HepG2 (cell line): ENCODE data around the gene PIP4K2C. TPM values are rescaled to one million over a fixed set of nuclear protein-coding genes. Genes with fewer than 3 reads are reported as not detected.

Source experiments
- ATRX ChIP-seq: sonication (generic); formaldehyde crosslinking; IDR thresholded peaks from 2 replicates; pipeline ENCODE4 v1.4.0; 2020; ENCODE audit warnings: missing genetic modification reagents, borderline replicate concordance
- GATAD1 ChIP-seq: IDR thresholded peaks from 2 replicates; pipeline ENCODE4 v1.6.1; 2016; ENCODE audit warnings: missing genetic modification reagents, missing compliant biosample characterization
- HNF4G ChIP-seq, 2 experiments: sonication (generic) in 1 of 2; formaldehyde crosslinking in 1 of 2; IDR thresholded peaks; 2 replicates each; pipeline versions ENCODE4 v1.4.0 to v1.6.1; 2011 to 2020; ENCODE audit warnings: borderline replicate concordance in 2 of 2, low read depth in 2 of 2, mild to moderate bottlenecking in 2 of 2, low read length in 1 of 2, missing genetic modification reagents in 1 of 2, moderate library complexity in 1 of 2
- HNRNPL ChIP-seq: fragments of 200-400 bp; formaldehyde crosslinking; IDR thresholded peaks from 2 replicates; pipeline ENCODE4 v1.6.1; 2017; ENCODE audit warnings: mild to moderate bottlenecking, low read depth, low read length
- HOXA3 ChIP-seq: sonication (generic); formaldehyde crosslinking; IDR thresholded peaks from 2 replicates; pipeline ENCODE4 v1.5.0; 2020; ENCODE audit warnings: missing genetic modification reagents
- ISX ChIP-seq: sonication (generic); formaldehyde crosslinking; conservative IDR thresholded peaks from 2 replicates; pipeline ENCODE4 v1.5.0; 2020; ENCODE audit warnings: missing genetic modification reagents
- KDM2A ChIP-seq: sonication (generic); formaldehyde crosslinking; IDR thresholded peaks from 2 replicates; pipeline ENCODE4 v1.4.0; 2020; ENCODE audit warnings: low read depth, missing genetic modification reagents, borderline replicate concordance
- KLF6 ChIP-seq: IDR thresholded peaks from 2 replicates; pipeline ENCODE4 v1.8.0; 2016; ENCODE audit warnings: missing biosample characterization, missing genetic modification reagents
- MAFG ChIP-seq: sonication (generic); formaldehyde crosslinking; IDR thresholded peaks from 2 replicates; pipeline ENCODE4 v1.5.1; 2020; ENCODE audit warnings: mild to moderate bottlenecking, missing genetic modification reagents
- ZFP62 ChIP-seq: sonication (generic); formaldehyde crosslinking; IDR thresholded peaks from 2 replicates; pipeline ENCODE4 v1.4.0; 2020; ENCODE audit warnings: missing genetic modification reagents
- ZIK1 ChIP-seq: sonication (generic); formaldehyde crosslinking; IDR thresholded peaks from 2 replicates; pipeline ENCODE4 v1.5.0; 2020; ENCODE audit warnings: mild to moderate bottlenecking, low read depth, missing genetic modification reagents, borderline replicate concordance
- ZNF235 ChIP-seq: sonication (generic); formaldehyde crosslinking; IDR thresholded peaks from 2 replicates; pipeline ENCODE4 v1.8.1; 2023; ENCODE audit warnings: mild to moderate bottlenecking, missing genetic modification reagents, borderline replicate concordance
- ZNF333 ChIP-seq: sonication (generic); formaldehyde crosslinking; IDR thresholded peaks from 2 replicates; pipeline ENCODE4 v1.4.0; 2020; ENCODE audit warnings: mild to moderate bottlenecking, missing genetic modification reagents, borderline replicate concordance
- ZNF468 ChIP-seq: sonication (generic); formaldehyde crosslinking; IDR thresholded peaks from 2 replicates; pipeline ENCODE4 v1.8.0; 2022; ENCODE audit warnings: mild to moderate bottlenecking, moderate library complexity, missing genetic modification reagents
- ZNF678 ChIP-seq: sonication (generic); formaldehyde crosslinking; IDR thresholded peaks from 2 replicates; pipeline ENCODE4 v1.4.0; 2020; ENCODE audit warnings: mild to moderate bottlenecking, missing genetic modification reagents
- ZNF746 ChIP-seq: sonication (generic); formaldehyde crosslinking; IDR thresholded peaks from 2 replicates; pipeline ENCODE4 v1.8.0; 2022; ENCODE audit warnings: mild to moderate bottlenecking, missing genetic modification reagents
- ZNF768 ChIP-seq: sonication (generic); formaldehyde crosslinking; IDR thresholded peaks from 2 replicates; pipeline ENCODE4 v1.4.0; 2020; ENCODE audit warnings: missing genetic modification reagents
- ZNF883 ChIP-seq: sonication (generic); formaldehyde crosslinking; IDR thresholded peaks from 2 replicates; pipeline ENCODE4 v1.5.1; 2020; ENCODE audit warnings: mild to moderate bottlenecking, missing genetic modification reagents; ENCODE audit errors: not compliant biosample characterization
- ZSCAN20 ChIP-seq: sonication (generic); formaldehyde crosslinking; IDR thresholded peaks from 2 replicates; pipeline ENCODE4 v1.4.0; 2020; ENCODE audit warnings: missing genetic modification reagents, mild to moderate bottlenecking, borderline replicate concordance
- polyA plus RNA-seq, 8 experiments: library from polyadenylated mRNA; depleted of rRNA in 3 of 8; stranded (reverse) in 7 of 8; unstranded in 1 of 8; fragments of >200 nt; fragmentation: Illumina TruSeq in 4 of 8; extraction: Trizol in 4 of 8; gene quantifications; 2 replicates each; pipeline versions ENCODE4 v1.2.1 to v1.2.3, GENCODE V29; 2011 to 2016; ENCODE audit warnings: low read depth in 4 of 8, missing spikeins in 1 of 8, mixed read lengths in 1 of 8; ENCODE audit not compliant: insufficient read depth in 1 of 8
- total RNA-seq, 5 experiments: library from RNA; depleted of rRNA; stranded (reverse); fragments of >200 nt; fragmentation: Illumina TruSeq; extraction: Trizol; gene quantifications; 2 replicates each; pipeline ENCODE4 v1.2.3, GENCODE V29; 2016; ENCODE audit warnings: low read depth in 1 of 5
- TF ChIP-seq, protein P1 (sequence below): sonication (generic); formaldehyde crosslinking; IDR thresholded peaks from 2 replicates; pipeline ENCODE4 v1.8.1; 2023; ENCODE audit warnings: mild to moderate bottlenecking, inconsistent platforms, moderate library complexity, missing genetic modification reagents, borderline replicate concordance
- TF ChIP-seq, protein P2 (sequence below): sonication (generic); formaldehyde crosslinking; IDR thresholded peaks from 2 replicates; pipeline ENCODE4 v1.8.0; 2022; ENCODE audit warnings: mild to moderate bottlenecking, missing genetic modification reagents, moderate library complexity
- TF ChIP-seq, protein P3 (sequence below): IDR thresholded peaks from 2 replicates; pipeline ENCODE4 v1.6.1; 2018; ENCODE audit warnings: missing genetic modification reagents, mild to moderate bottlenecking, missing compliant biosample characterization
- TF ChIP-seq, protein P4 (sequence below): sonication (generic); formaldehyde crosslinking; IDR thresholded peaks from 2 replicates; pipeline ENCODE4 v1.4.0; 2020; ENCODE audit warnings: missing genetic modification reagents, borderline replicate concordance
- TF ChIP-seq, protein P5 (sequence below): sonication (generic); formaldehyde crosslinking; IDR thresholded peaks from 2 replicates; pipeline ENCODE4 v1.4.0; 2020; ENCODE audit warnings: missing genetic modification reagents

PIP4K2C gene
- total and polyA plus RNA-seq, 2 of the 13 experiments (the other 11 are each of a cell fraction or from before 2014, with no cell fraction given) = 23.3 to 26.4 TPM

DNA sequence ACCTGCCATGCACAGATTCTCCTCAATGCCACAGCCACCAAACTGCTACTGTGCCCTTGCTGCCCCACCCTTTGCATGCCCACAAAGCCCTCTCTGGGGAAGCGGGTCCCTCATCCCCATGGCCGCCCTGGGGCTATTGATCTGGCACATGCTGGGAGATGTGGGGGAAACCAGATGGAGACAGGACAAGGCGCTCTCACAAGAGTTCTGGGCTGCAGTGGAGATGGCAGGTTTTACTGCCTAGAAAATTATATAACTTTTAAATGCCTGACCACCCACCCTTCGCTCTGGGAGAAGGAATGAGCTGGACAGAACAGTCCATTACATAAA lies 10.6 kb upstream of the PIP4K2C start (continued):
- TF ChIP-seq KDM2A (CRISPR knock-in tag) (peak; percentile 42), ZNF678 (no peak), GATAD1 (no peak), ZNF768 (CRISPR knock-in tag) (no peak), ZNF235 (CRISPR knock-in tag) (no peak), ZIK1 (CRISPR knock-in tag) (0 out of 2 replicates have a peak, but pooled peaks have one; percentile 25), ZSCAN20 (CRISPR knock-in tag) (no peak), ZNF746 (CRISPR knock-in tag) (no peak), HNF4G (IDR thresholded peaks at IDR 0.05; ENCODE audit: borderline replicate concordance, low read depth, low read length) (no peak), HNF4G (CRISPR knock-in tag; IDR thresholded peaks at IDR 0.05; ENCODE audit: borderline replicate concordance, low read depth) (no peak), ZNF883 (CRISPR knock-in tag) (peak; percentile 21), ZFP62 (CRISPR knock-in tag) (no peak), ISX (CRISPR knock-in tag) (no peak), HNRNPL (0 out of 2 replicates have a peak, but pooled peaks have one; percentile 45), HOXA3 (CRISPR knock-in tag) (no peak), MAFG (CRISPR knock-in tag) (no peak), ATRX (no peak), ZNF333 (CRISPR knock-in tag) (no peak), ZNF468 (CRISPR knock-in tag) (no peak), KLF6 (CRISPR knock-in tag) (no peak)
- TF ChIP-seq, protein P1, sequence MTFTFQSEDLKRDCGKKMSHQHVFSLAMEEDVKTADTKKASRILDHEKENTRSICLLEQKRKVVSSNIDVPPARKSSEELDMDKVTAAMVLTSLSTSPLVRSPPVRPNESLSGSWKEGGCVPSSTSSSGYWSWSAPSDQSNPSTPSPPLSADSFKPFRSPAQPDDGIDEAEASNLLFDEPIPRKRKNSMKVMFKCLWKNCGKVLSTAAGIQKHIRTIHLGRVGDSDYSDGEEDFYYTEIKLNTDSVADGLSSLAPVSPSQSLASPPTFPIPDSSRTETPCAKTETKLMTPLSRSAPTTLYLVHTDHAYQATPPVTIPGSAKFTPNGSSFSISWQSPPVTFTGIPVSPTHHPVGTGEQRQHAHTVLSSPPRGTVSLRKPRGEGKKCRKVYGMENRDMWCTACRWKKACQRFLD (CRISPR knock-in tag) = no peak
- TF ChIP-seq, protein P2, sequence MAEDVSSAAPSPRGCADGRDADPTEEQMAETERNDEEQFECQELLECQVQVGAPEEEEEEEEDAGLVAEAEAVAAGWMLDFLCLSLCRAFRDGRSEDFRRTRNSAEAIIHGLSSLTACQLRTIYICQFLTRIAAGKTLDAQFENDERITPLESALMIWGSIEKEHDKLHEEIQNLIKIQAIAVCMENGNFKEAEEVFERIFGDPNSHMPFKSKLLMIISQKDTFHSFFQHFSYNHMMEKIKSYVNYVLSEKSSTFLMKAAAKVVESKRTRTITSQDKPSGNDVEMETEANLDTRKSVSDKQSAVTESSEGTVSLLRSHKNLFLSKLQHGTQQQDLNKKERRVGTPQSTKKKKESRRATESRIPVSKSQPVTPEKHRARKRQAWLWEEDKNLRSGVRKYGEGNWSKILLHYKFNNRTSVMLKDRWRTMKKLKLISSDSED (CRISPR knock-in tag) = peak; percentile 39; the same call in 1 of the 2 replicates
- TF ChIP-seq, protein P3, sequence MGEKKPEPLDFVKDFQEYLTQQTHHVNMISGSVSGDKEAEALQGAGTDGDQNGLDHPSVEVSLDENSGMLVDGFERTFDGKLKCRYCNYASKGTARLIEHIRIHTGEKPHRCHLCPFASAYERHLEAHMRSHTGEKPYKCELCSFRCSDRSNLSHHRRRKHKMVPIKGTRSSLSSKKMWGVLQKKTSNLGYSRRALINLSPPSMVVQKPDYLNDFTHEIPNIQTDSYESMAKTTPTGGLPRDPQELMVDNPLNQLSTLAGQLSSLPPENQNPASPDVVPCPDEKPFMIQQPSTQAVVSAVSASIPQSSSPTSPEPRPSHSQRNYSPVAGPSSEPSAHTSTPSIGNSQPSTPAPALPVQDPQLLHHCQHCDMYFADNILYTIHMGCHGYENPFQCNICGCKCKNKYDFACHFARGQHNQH (CRISPR knock-in tag) = no peak
- TF ChIP-seq, protein P4, sequence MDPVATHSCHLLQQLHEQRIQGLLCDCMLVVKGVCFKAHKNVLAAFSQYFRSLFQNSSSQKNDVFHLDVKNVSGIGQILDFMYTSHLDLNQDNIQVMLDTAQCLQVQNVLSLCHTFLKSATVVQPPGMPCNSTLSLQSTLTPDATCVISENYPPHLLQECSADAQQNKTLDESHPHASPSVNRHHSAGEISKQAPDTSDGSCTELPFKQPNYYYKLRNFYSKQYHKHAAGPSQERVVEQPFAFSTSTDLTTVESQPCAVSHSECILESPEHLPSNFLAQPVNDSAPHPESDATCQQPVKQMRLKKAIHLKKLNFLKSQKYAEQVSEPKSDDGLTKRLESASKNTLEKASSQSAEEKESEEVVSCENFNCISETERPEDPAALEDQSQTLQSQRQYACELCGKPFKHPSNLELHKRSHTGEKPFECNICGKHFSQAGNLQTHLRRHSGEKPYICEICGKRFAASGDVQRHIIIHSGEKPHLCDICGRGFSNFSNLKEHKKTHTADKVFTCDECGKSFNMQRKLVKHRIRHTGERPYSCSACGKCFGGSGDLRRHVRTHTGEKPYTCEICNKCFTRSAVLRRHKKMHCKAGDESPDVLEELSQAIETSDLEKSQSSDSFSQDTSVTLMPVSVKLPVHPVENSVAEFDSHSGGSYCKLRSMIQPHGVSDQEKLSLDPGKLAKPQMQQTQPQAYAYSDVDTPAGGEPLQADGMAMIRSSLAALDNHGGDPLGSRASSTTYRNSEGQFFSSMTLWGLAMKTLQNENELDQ (CRISPR knock-in tag) = no peak
- TF ChIP-seq, protein P5, sequence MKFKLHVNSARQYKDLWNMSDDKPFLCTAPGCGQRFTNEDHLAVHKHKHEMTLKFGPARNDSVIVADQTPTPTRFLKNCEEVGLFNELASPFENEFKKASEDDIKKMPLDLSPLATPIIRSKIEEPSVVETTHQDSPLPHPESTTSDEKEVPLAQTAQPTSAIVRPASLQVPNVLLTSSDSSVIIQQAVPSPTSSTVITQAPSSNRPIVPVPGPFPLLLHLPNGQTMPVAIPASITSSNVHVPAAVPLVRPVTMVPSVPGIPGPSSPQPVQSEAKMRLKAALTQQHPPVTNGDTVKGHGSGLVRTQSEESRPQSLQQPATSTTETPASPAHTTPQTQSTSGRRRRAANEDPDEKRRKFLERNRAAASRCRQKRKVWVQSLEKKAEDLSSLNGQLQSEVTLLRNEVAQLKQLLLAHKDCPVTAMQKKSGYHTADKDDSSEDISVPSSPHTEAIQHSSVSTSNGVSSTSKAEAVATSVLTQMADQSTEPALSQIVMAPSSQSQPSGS (CRISPR knock-in tag) = no peak
